Fibroblast of lung (primary cell): ENCODE results near the gene NR5A1.

Experiments
- EZH2 ChIP-seq: IDR thresholded peaks from 2 replicates; pipeline ENCODE4 v1.5.1; 2012; ENCODE audit warnings: low read length, control low read depth, mild to moderate bottlenecking; ENCODE audit errors: missing control alignments
- TF ChIP-seq, protein P1 (sequence below), 2 donors: IDR thresholded peaks in 1 of 2; conservative IDR thresholded peaks in 1 of 2; 1 replicate in 1 of 2; 2 replicates in 1 of 2; pipeline ENCODE4 v1.5.1; 2011 to 2012; ENCODE audit warnings: low read length in 2 of 2, control low read depth in 1 of 2, inconsistent platforms in 1 of 2, low read depth in 1 of 2, mild to moderate bottlenecking in 1 of 2

DNA sequence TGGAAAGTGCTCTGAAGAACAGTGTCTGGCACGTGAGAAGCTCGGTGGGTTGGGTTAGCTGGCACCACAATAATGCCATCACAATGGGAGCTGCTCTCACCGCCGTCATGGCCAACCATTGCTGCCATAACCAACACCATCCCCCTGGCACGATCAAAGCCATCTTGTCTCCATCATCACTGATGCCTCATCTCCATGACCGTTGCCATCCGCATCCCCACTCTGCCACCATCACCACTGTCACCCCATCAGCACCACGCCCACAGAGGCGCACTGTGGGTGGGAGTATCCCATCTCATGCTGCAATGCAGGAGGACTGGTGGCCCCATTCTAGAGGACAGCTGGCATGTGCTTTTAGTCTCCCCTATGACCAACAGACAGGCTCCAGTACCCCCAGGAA, 23.7 kb downstream of the NR5A1 start:
- TF ChIP-seq, protein P1, sequence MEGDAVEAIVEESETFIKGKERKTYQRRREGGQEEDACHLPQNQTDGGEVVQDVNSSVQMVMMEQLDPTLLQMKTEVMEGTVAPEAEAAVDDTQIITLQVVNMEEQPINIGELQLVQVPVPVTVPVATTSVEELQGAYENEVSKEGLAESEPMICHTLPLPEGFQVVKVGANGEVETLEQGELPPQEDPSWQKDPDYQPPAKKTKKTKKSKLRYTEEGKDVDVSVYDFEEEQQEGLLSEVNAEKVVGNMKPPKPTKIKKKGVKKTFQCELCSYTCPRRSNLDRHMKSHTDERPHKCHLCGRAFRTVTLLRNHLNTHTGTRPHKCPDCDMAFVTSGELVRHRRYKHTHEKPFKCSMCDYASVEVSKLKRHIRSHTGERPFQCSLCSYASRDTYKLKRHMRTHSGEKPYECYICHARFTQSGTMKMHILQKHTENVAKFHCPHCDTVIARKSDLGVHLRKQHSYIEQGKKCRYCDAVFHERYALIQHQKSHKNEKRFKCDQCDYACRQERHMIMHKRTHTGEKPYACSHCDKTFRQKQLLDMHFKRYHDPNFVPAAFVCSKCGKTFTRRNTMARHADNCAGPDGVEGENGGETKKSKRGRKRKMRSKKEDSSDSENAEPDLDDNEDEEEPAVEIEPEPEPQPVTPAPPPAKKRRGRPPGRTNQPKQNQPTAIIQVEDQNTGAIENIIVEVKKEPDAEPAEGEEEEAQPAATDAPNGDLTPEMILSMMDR (conservative IDR thresholded peaks at IDR 0.05 in 1 of 2, IDR thresholded peaks at IDR 0.05 in 1 of 2; ENCODE audit: low read depth in 1 of 2, low read length in 2 of 2): no peak
- TF ChIP-seq EZH2: no peak
